WERI-Rb-1 (cell line): Measurements from ENCODE around the gene PRAC2.
A peak's percentile ranks its signal among the peaks of the same experiment; 100 is the strongest.

Experiments used
- DNase-seq: peaks from one replicate; pipeline ENCODE4 v3.0.0-alpha.2; 2020
- H3K27ac ChIP-seq: fragments of 250-450 bp; sonication (Bioruptor Pico); 2 replicates; pipeline ENCODE4 v1.5.1; 2020; ENCODE audit warnings: mild to moderate bottlenecking, moderate library complexity
- H3K27me3 ChIP-seq: fragments of 250-450 bp; sonication (Bioruptor Pico); 2 replicates; pipeline ENCODE4 v1.5.1; 2021; ENCODE audit warnings: mild to moderate bottlenecking, low read depth, moderate library complexity; ENCODE audit not compliant: insufficient read depth, severe bottlenecking
- H3K36me3 ChIP-seq: fragments of 250-450 bp; sonication (Bioruptor Pico); 2 replicates; pipeline ENCODE4 v1.5.1; 2020; ENCODE audit warnings: mild to moderate bottlenecking, moderate library complexity
- H3K4me3 ChIP-seq: 2 replicates; pipeline ENCODE4 v1.5.1; 2011; ENCODE audit warnings: low read depth, mild to moderate bottlenecking, control low read depth, low read length
- H3K9me3 ChIP-seq: fragments of 250-450 bp; sonication (Bioruptor Pico); 2 replicates; pipeline ENCODE4 v1.5.1; 2021; ENCODE audit warnings: mild to moderate bottlenecking, moderate library complexity; ENCODE audit not compliant: severe bottlenecking
- CTCF ChIP-seq: IDR thresholded peaks from 2 replicates; pipeline ENCODE4 v1.5.1; 2011; ENCODE audit warnings: low read depth, mild to moderate bottlenecking, control low read depth, inconsistent platforms, low read length

Gene PRAC2

GRCh38 chr17:48726916-48727286, 3.9 kb downstream of the PRAC2 start:
- Histone ChIP-seq H3K4me3 (no peak overlapping the region), H3K36me3 (no peaks in the 10 kb centered on the region), H3K27ac (no peak overlapping the region), H3K27me3 (peaks cover 98% of the 10 kb centered on the region), H3K9me3 (peaks cover 10% of the 10 kb centered on the region)
- TF ChIP-seq CTCF = no peak
- no peak for DNase-seq

GRCh38 chr17:48727415-48728175, 4.6 kb downstream of the PRAC2 start:
- Histone ChIP-seq H3K36me3 (no peaks in the 10 kb centered on the region), H3K4me3 (no peak overlapping the region), H3K27ac (no peak overlapping the region), H3K27me3 (peaks cover 98% of the 10 kb centered on the region), H3K9me3 (peaks cover 10% of the 10 kb centered on the region)
- DNase-seq = no peak
- TF ChIP-seq CTCF = no peak

GRCh38 chr17:48728232-48729231, 5.5 kb downstream of the PRAC2 start, which contains the start of gene HOXB13:
TSS of gene HOXB13 (minus strand) at chr17:48728750. CDS start at chr17:48728593, 157 bp downstream.
- Histone ChIP-seq H3K9me3 (peaks cover 13% of the 10 kb centered on the region), H3K36me3 (no peaks in the 10 kb centered on the region), H3K27ac (no peak within 1 kb of the TSS), H3K4me3 (peak within 1 kb of the TSS; percentile 47), H3K27me3 (peaks cover 98% of the 10 kb centered on the region)
- TF ChIP-seq CTCF = no peak
- DNase-seq = peak; percentile 75

- peaks cover 12% of the 10 kb centered on the region for H3K9me3 ChIP-seq
- no peaks in the 10 kb centered on the region for H3K36me3 ChIP-seq
- TF ChIP-seq CTCF = no peak
- no peak overlapping the region for H3K27ac ChIP-seq
- no peak for DNase-seq
- peaks cover 98% of the 10 kb centered on the region for H3K27me3 ChIP-seq
- peak overlapping the region; percentile 47 for H3K4me3 ChIP-seq
These were observed 6.6 kb downstream of the PRAC2 start for GRCh38 chr17:48729335-48730239.

GRCh38 chr17:48730240-48730550, 7.2 kb downstream of the PRAC2 start:
- no peak for DNase-seq
- H3K27me3 ChIP-seq = peaks cover 98% of the 10 kb centered on the region
- no peak overlapping the region for H3K4me3 ChIP-seq
- H3K9me3 ChIP-seq = peaks cover 12% of the 10 kb centered on the region
- H3K36me3 ChIP-seq = no peaks in the 10 kb centered on the region
- TF ChIP-seq CTCF = no peak
- H3K27ac ChIP-seq = no peak overlapping the region
